ENCODE results near the gene LAMP2. TPM values are rescaled to one million over a fixed set of nuclear protein-coding genes. Genes with fewer than 3 reads are reported as not detected.

The LAMP2 gene
- total and polyA plus RNA-seq, 2 experiments from 2014 or later: 24.4 to 40.9 TPM

GRCh38 chrX:120468071-120468470 lies 1.0 kb downstream of the LAMP2 start:
- H3K27ac ChIP-seq (ENCODE audit: low read depth): no peak overlapping the region

GRCh38 chrX:120464411-120464810 lies 4.7 kb downstream of the LAMP2 start:
- DNase-seq (ENCODE audit: low spot score) (no peak), ATAC-seq (no peak)
- no peak overlapping the region for H3K4me2 ChIP-seq
- no peak overlapping the region for H3K27ac ChIP-seq (ENCODE audit: low read depth)
- H3K27me3 ChIP-seq (ENCODE audit: insufficient read depth): no peaks in the 10 kb centered on the region
- peaks cover 32% of the 10 kb centered on the region for H3K79me2 ChIP-seq (replicated peaks; ENCODE audit: insufficient read depth)
- H3K4me1 ChIP-seq (ENCODE audit: insufficient read depth): no peaks in the 10 kb centered on the region
- no peak overlapping the region for H3K4me3 Mint-ChIP-seq
- no peaks in the 10 kb centered on the region for H3K9me2 ChIP-seq (ENCODE audit: insufficient read depth)
- no peak overlapping the region for H3K4me3 ChIP-seq
- no peaks in the 10 kb centered on the region for H3K9me3 Mint-ChIP-seq
- no peaks in the 10 kb centered on the region for H3F3A ChIP-seq (replicated peaks; ENCODE audit: low read depth)
- no peaks in the 10 kb centered on the region; the same call in 1 of the 2 replicates for H4K20me1 ChIP-seq (replicated peaks; ENCODE audit: insufficient read depth)
- H3K27me3 Mint-ChIP-seq (ENCODE audit: insufficient read depth, low read depth, poor library complexity): no peaks in the 10 kb centered on the region
- H3K36me3 Mint-ChIP-seq (ENCODE audit: low read depth): no peaks in the 10 kb centered on the region
- H2AFZ ChIP-seq: no peak overlapping the region
- no peak overlapping the region; the same call in 1 of the 2 replicates for H3K27ac Mint-ChIP-seq
- no peaks in the 10 kb centered on the region; the same call in 1 of the 3 replicates for H3K4me1 Mint-ChIP-seq
- no peaks in the 10 kb centered on the region for H3K36me3 ChIP-seq (ENCODE audit: insufficient read depth)
- TF ChIP-seq POLR2AphosphoS5 (IDR thresholded peaks at IDR 0.05; ENCODE audit: low read depth) (no peak), CTCF (conservative IDR thresholded peaks at IDR 0.05; ENCODE audit: low read depth in 2 of 2) (no peak), EZH2 (IDR thresholded peaks at IDR 0.05; ENCODE audit: low read depth, unreplicated experiment) (no peak), CREB1 (CRISPR knock-in tag; IDR thresholded peaks at IDR 0.05; ENCODE audit: low read depth) (no peak), NANOG (IDR thresholded peaks at IDR 0.05; ENCODE audit: borderline replicate concordance) (no peak), STAT1 (IDR thresholded peaks at IDR 0.05; ENCODE audit: unreplicated experiment) (no peak), EZH2phosphoT487 (IDR thresholded peaks at IDR 0.05; ENCODE audit: unreplicated experiment) (no peak), ZNF331 (CRISPR knock-in tag; IDR thresholded peaks at IDR 0.05; ENCODE audit: low read depth) (no peak), REST (IDR thresholded peaks at IDR 0.05; ENCODE audit: unreplicated experiment) (no peak), ETS1 (IDR thresholded peaks at IDR 0.05) (no peak), JUNB (IDR thresholded peaks at IDR 0.05; ENCODE audit: unreplicated experiment) (no peak), ZNF114 (CRISPR knock-in tag; IDR thresholded peaks at IDR 0.05) (no peak)

More at GRCh38 chrX:120468071-120468470, 1.0 kb downstream of the LAMP2 start:
- H2AFZ ChIP-seq: no peak overlapping the region
- Mint-ChIP-seq H3K4me3 (peak overlapping the region; percentile 89), H3K9me3 (no peaks in the 10 kb centered on the region), H3K27me3 (ENCODE audit: insufficient read depth, low read depth, poor library complexity) (no peaks in the 10 kb centered on the region), H3K4me1 (no peaks in the 10 kb centered on the region; the same call in 2 of the 3 replicates), H3K36me3 (ENCODE audit: low read depth) (no peaks in the 10 kb centered on the region), H3K27ac (peak overlapping the region; percentile 79)
- TF ChIP-seq ETS1 (IDR thresholded peaks at IDR 0.05) (no peak), EZH2 (IDR thresholded peaks at IDR 0.05; ENCODE audit: low read depth, unreplicated experiment) (no peak), POLR2AphosphoS5 (IDR thresholded peaks at IDR 0.05; ENCODE audit: low read depth) (no peak), NANOG (IDR thresholded peaks at IDR 0.05; ENCODE audit: borderline replicate concordance) (no peak)
- peaks cover 32% of the 10 kb centered on the region for H3K79me2 ChIP-seq (replicated peaks; ENCODE audit: insufficient read depth)
- H3K4me2 ChIP-seq: peak overlapping the region; percentile 81
- H4K20me1 ChIP-seq (replicated peaks; ENCODE audit: insufficient read depth): no peaks in the 10 kb centered on the region
- no peaks in the 10 kb centered on the region for H3K27me3 ChIP-seq (ENCODE audit: insufficient read depth)
- no peaks in the 10 kb centered on the region for H3F3A ChIP-seq (replicated peaks; ENCODE audit: low read depth)
- ATAC-seq (no peak), DNase-seq (ENCODE audit: low spot score) (no peak)
- no peaks in the 10 kb centered on the region for H3K9me2 ChIP-seq (ENCODE audit: insufficient read depth)
- H3K36me3 ChIP-seq (ENCODE audit: insufficient read depth): no peaks in the 10 kb centered on the region
- peak overlapping the region; percentile 72 for H3K4me3 ChIP-seq
- no peaks in the 10 kb centered on the region for H3K4me1 ChIP-seq (ENCODE audit: insufficient read depth)
